Naive thymus-derived CD8-positive, alpha-beta T cell (primary cell): Measurements from ENCODE around the gene CTNND1. TPM values are rescaled to one million over a fixed set of nuclear protein-coding genes. Genes with fewer than 3 reads are reported as not detected.
"Not testable (repeated sequence)": the region's sequence is repeated elsewhere in the genome, so short reads cannot be mapped to it uniquely, and the experiment has no call there.

Experiments
- ATAC-seq, 2 donors: fragments of 150-1000 bp; cut with Tn5 transposase in 1 of 2; sonication (Bioruptor Pico), chemical (Tn5 transposase) in 1 of 2; 1 replicate in 1 of 2; 2 replicates in 1 of 2; pipeline ENCODE4 v1.10.0; 2021; ENCODE audit warnings: mild to moderate bottlenecking in 2 of 2, moderate library complexity in 2 of 2
- POLR2A ChIA-PET: fragments of 350-600 bp; sonication (Branson Sonifier 250); formaldehyde crosslinking; loops from one replicate; lab custom pipeline; 2021; ENCODE audit warnings: antibody characterized with exemption; lab: Charles Lee
- DNase-seq, 10 donors: peaks; one replicate each; pipeline versions ENCODE4 v3.0.0 to v3.0.0-alpha.2; 2020 to 2022
- H3K27ac Mint-ChIP-seq, 10 donors: one replicate each; pipeline ENCODE4 v1.8.0; 2020 to 2022; ENCODE audit warnings: mild to moderate bottlenecking in 10 of 10, mixed read lengths in 10 of 10, moderate library complexity in 4 of 10, inconsistent platforms in 1 of 10
- H3K27me3 Mint-ChIP-seq, 5 donors: one replicate each; pipeline ENCODE4 v1.8.0; 2021 to 2022; ENCODE audit warnings: mixed read lengths in 5 of 5
- H3K36me3 Mint-ChIP-seq, 3 donors: one replicate each; pipeline ENCODE4 v1.8.0; 2020 to 2022; ENCODE audit warnings: mixed read lengths in 3 of 3, mild to moderate bottlenecking in 2 of 3, inconsistent platforms in 1 of 3
- H3K4me1 Mint-ChIP-seq, 4 donors: one replicate each; pipeline ENCODE4 v1.8.0; 2021 to 2022; ENCODE audit warnings: mixed read lengths in 4 of 4
- H3K4me3 Mint-ChIP-seq, 10 donors: one replicate each; pipeline ENCODE4 v1.8.0; 2020 to 2022; ENCODE audit warnings: mild to moderate bottlenecking in 10 of 10, mixed read lengths in 10 of 10, moderate library complexity in 6 of 10, inconsistent platforms in 1 of 10
- H3K9me3 Mint-ChIP-seq, 9 donors: one replicate each; pipeline ENCODE4 v1.8.0; 2020 to 2022; ENCODE audit warnings: mixed read lengths in 9 of 9, mild to moderate bottlenecking in 3 of 9, inconsistent platforms in 1 of 9, moderate library complexity in 1 of 9
- polyA plus RNA-seq, 3 donors: library from polyadenylated mRNA; unstranded; fragments of 300-500 nt; fragmentation: Illumina TruSeq; gene quantifications; one replicate each; pipeline ENCODE4 v1.2.3, GENCODE V29; 2021
- total RNA-seq, 8 experiments: library from RNA in 2 of 8; stranded (reverse) in 2 of 8; gene quantifications; one replicate each; pipeline ENCODE4 v1.2.3 and lab custom pipeline; 2021 to 2026

CTNND1 gene
- total RNA-seq (10 to 100 TPM; 17.4 to 19.1 TPM), polyA plus RNA-seq (1 to 10 TPM; 1.3 to 1.5 (median 1.5) TPM), total RNA-seq (lab: John Stamatoyannopoulos, UW) (2.2 to 6.9 (median 3.3) reads per million in 6 experiments)

- no peaks in the 10 kb centered on the region for H3K9me3 Mint-ChIP-seq
- H3K27me3 Mint-ChIP-seq: no peaks in the 10 kb centered on the region
- POLR2A ChIA-PET: interaction anchor here (0.7 to 3.0 kb wide), 6 partner anchors 17 to 763 kb away, joined by 3 to 9 read pairs (median 6); partner anchors contain the start of genes MED19, SELENOH and TMX2
- DNase-seq: no peak
- peak within 1 kb of the TSS; percentile 12 to 88 (median 54) for H3K4me3 Mint-ChIP-seq
- no peaks in the 10 kb centered on the region for H3K36me3 Mint-ChIP-seq
- peak within 1 kb of the TSS in 8 of 10 donors; percentile 34 to 83 (median 68) for H3K27ac Mint-ChIP-seq
- peaks cover 8 to 32% (median 31%) of the 10 kb centered on the region in 4 donors for H3K4me1 Mint-ChIP-seq
- ATAC-seq: no peak
These were observed at the start of gene CTNND1 for GRCh38 chr11:57761301-57762234. CTNND1 (plus strand) TSS chr11:57761802; CDS start chr11:57791479, 29,677 bp downstream.

GRCh38 chr11:57712256-57713150, 49.1 kb upstream of the CTNND1 start, which contains the start of gene TMX2:
TMX2 (plus strand) TSS chr11:57712593; CDS start chr11:57712619, 26 bp downstream.
- POLR2A ChIA-PET: interaction anchor here (0.6 to 1.8 kb wide), 15 partner anchors 11 to 377 kb away, joined by 3 to 41 read pairs (median 4); partner anchors contain the start of genes SELENOH, SLC43A1, SSRP1 and UBE2L6
- peaks cover 0 to 14% (median 0%) of the 10 kb centered on the region in 3 donors for H3K36me3 Mint-ChIP-seq
- peak; percentile 79 to 95 (median 88) for DNase-seq
- no peaks in the 10 kb centered on the region for H3K27me3 Mint-ChIP-seq
- ATAC-seq: peak; percentile 93
- H3K4me1 Mint-ChIP-seq: peaks cover 24 to 54% (median 49%) of the 10 kb centered on the region in 4 donors
- no peaks in the 10 kb centered on the region for H3K9me3 Mint-ChIP-seq
- peak within 1 kb of the TSS; percentile 87 to 99 (median 96) for H3K4me3 Mint-ChIP-seq
- H3K27ac Mint-ChIP-seq: peak within 1 kb of the TSS; percentile 92 to 99 (median 97)

GRCh38 chr11:57713835-57714234, 47.8 kb upstream of the CTNND1 start:
- Mint-ChIP-seq H3K4me1 (peaks cover 19 to 54% (median 45%) of the 10 kb centered on the region in 4 donors), H3K27me3 (no peaks in the 10 kb centered on the region), H3K27ac (peak overlapping the region; percentile 12 to 98 (median 68)), H3K9me3 (no peaks in the 10 kb centered on the region), H3K36me3 (peaks cover 0 to 18% (median 7%) of the 10 kb centered on the region in 3 donors), H3K4me3 (peak overlapping the region; percentile 87 to 99 (median 96))
- DNase-seq (no peak), ATAC-seq (no peak)
- POLR2A ChIA-PET: interaction anchor here (1.4 to 1.8 kb wide), 2 partner anchors 28 to 87 kb away, joined by 5 read pairs; partner anchors contain the start of gene SELENOH

- H3K27ac Mint-ChIP-seq, H3K9me3 Mint-ChIP-seq, H3K4me3 Mint-ChIP-seq, H3K27me3 Mint-ChIP-seq, POLR2A ChIA-PET, DNase-seq, ATAC-seq: not testable (repeated sequence)
- H3K4me1 Mint-ChIP-seq: peaks cover 12 to 32% (median 31%) of the 10 kb centered on the region in 4 donors
- peaks cover 0 to 34% (median 10%) of the 10 kb centered on the region in 3 donors for H3K36me3 Mint-ChIP-seq
These were observed 44.9 kb upstream of the CTNND1 start for GRCh38 chr11:57716726-57717125.

GRCh38 chr11:57727185-57727584, 34.4 kb upstream of the CTNND1 start:
- peak overlapping the region in 1 of 10 donors; percentile 74 for H3K27ac Mint-ChIP-seq

GRCh38 chr11:57728829-57729228, 32.8 kb upstream of the CTNND1 start:
- Mint-ChIP-seq H3K27me3 (no peaks in the 10 kb centered on the region), H3K9me3 (no peaks in the 10 kb centered on the region), H3K27ac (peak overlapping the region in 1 of 10 donors; percentile 19), H3K36me3 (peaks cover 0 to 13% (median 2%) of the 10 kb centered on the region in 3 donors), H3K4me1 (peaks cover 4 to 17% (median 11%) of the 10 kb centered on the region in 4 donors), H3K4me3 (no peak overlapping the region)
- no peak for DNase-seq
- POLR2A ChIA-PET: interaction anchor here (0.6 to 0.8 kb wide), 2 partner anchors 10 to 22 kb away, joined by 3 to 4 read pairs; no protein-coding TSS in a partner anchor
- no peak for ATAC-seq

More at GRCh38 chr11:57727185-57727584, 34.4 kb upstream of the CTNND1 start:
- ATAC-seq (no peak), DNase-seq (no peak)
- no peaks in the 10 kb centered on the region for H3K27me3 Mint-ChIP-seq
- no peak overlapping the region for H3K4me3 Mint-ChIP-seq
- POLR2A ChIA-PET: interaction anchor here (0.9 kb wide), 1 partner anchor 15 kb away, joined by 4 read pairs; no protein-coding TSS in a partner anchor
- peaks cover 0 to 17% (median 2%) of the 10 kb centered on the region in 3 donors for H3K36me3 Mint-ChIP-seq
- peaks cover 4 to 17% (median 11%) of the 10 kb centered on the region in 4 donors for H3K4me1 Mint-ChIP-seq
- H3K9me3 Mint-ChIP-seq: no peaks in the 10 kb centered on the region

- Mint-ChIP-seq H3K27me3 (no peaks in the 10 kb centered on the region), H3K9me3 (no peaks in the 10 kb centered on the region), H3K4me3 (no peak overlapping the region), H3K27ac (peak overlapping the region in 1 of 10 donors; percentile 29), H3K4me1 (peaks cover 4 to 17% (median 12%) of the 10 kb centered on the region in 4 donors), H3K36me3 (peaks cover 0 to 18% (median 2%) of the 10 kb centered on the region in 3 donors)
- POLR2A ChIA-PET: interaction anchor here (0.6 kb wide), 1 partner anchor 70 kb away, joined by 6 read pairs; no protein-coding TSS in a partner anchor
- DNase-seq (no peak), ATAC-seq (no peak)
These were observed 32.1 kb upstream of the CTNND1 start for GRCh38 chr11:57729479-57729878.

- no peaks in the 10 kb centered on the region for H3K9me3 Mint-ChIP-seq
- ATAC-seq (no peak), DNase-seq (no peak)
- H3K36me3 Mint-ChIP-seq: peaks cover 0 to 35% (median 2%) of the 10 kb centered on the region in 3 donors
- no peak overlapping the region for H3K27ac Mint-ChIP-seq
- H3K4me1 Mint-ChIP-seq: peaks cover under 1 to 18% (median 10%) of the 10 kb centered on the region in 4 donors
- H3K4me3 Mint-ChIP-seq: no peak overlapping the region
- POLR2A ChIA-PET: interaction anchor here (0.5 to 1.0 kb wide), 2 partner anchors 60 to 65 kb away, joined by 3 to 4 read pairs; no protein-coding TSS in a partner anchor
- H3K27me3 Mint-ChIP-seq: no peaks in the 10 kb centered on the region
These were observed 28.9 kb upstream of the CTNND1 start for GRCh38 chr11:57732661-57733060.

GRCh38 chr11:57735619-57736298, 25.8 kb upstream of the CTNND1 start:
- H3K4me3 Mint-ChIP-seq: no peak overlapping the region
- H3K4me1 Mint-ChIP-seq: peaks cover 0 to 12% (median 3%) of the 10 kb centered on the region in 4 donors
- H3K27me3 Mint-ChIP-seq: no peaks in the 10 kb centered on the region
- H3K9me3 Mint-ChIP-seq: no peaks in the 10 kb centered on the region
- DNase-seq (no peak), ATAC-seq (no peak)
- POLR2A ChIA-PET: interaction anchor here (0.7 kb wide), 1 partner anchor 28 kb away, joined by 3 read pairs; no protein-coding TSS in a partner anchor
- peaks cover 0 to 51% (median 3%) of the 10 kb centered on the region in 3 donors for H3K36me3 Mint-ChIP-seq
- peak overlapping the region in 6 of 10 donors; percentile 7 to 63 (median 31) for H3K27ac Mint-ChIP-seq

GRCh38 chr11:57741132-57742086, 20.2 kb upstream of the CTNND1 start, which contains the start of gene SELENOH:
SELENOH (plus strand) TSS chr11:57741491; CDS start chr11:57741596, 105 bp downstream.
- ATAC-seq (peak; percentile 83), DNase-seq (peak; percentile 74 to 94 (median 90))
- Mint-ChIP-seq H3K4me3 (peak within 1 kb of the TSS; percentile 92 to 100 (median 99)), H3K27me3 (no peaks in the 10 kb centered on the region), H3K36me3 (peaks cover 8 to 73% (median 11%) of the 10 kb centered on the region in 3 donors), H3K9me3 (no peaks in the 10 kb centered on the region), H3K27ac (peak within 1 kb of the TSS; percentile 95 to 99 (median 98)), H3K4me1 (peaks cover 16 to 49% (median 45%) of the 10 kb centered on the region in 4 donors)
- POLR2A ChIA-PET: interaction anchor here (0.7 to 3.4 kb wide), 30 partner anchors 9 to 1874 kb away, joined by 3 to 41 read pairs (median 4); partner anchors contain the start of genes BTBD18, CLP1, CTNND1 and LPXN
